SK-N-MC (cell line): Measurements from ENCODE around the gene MAP3K5.

ENCODE experiments used
- EZH2 ChIP-seq: fragments of 200-600 bp; sonication (generic); IDR thresholded peaks from one replicate; pipeline ENCODE4 v1.6.1; 2017; ENCODE audit warnings: antibody characterized with exemption
- POLR2AphosphoS5 ChIP-seq: IDR thresholded peaks from 2 replicates; pipeline ENCODE4 v1.6.1; 2012; ENCODE audit warnings: mild to moderate bottlenecking, low read depth, low read length, borderline replicate concordance

- TF ChIP-seq POLR2AphosphoS5 (no peak), EZH2 (no peak)
These were observed 24.4 kb upstream of the MAP3K5 start for GRCh38 chr6:136816656-136817055.
